LNCAP (cell line): ENCODE results near the gene ZNF839.
A peak's percentile ranks its signal among the peaks of the same experiment; 100 is the strongest.

ENCODE experiments used
- TF ChIP-seq, protein P1 (sequence below): fragments of 450-650 bp; IDR thresholded peaks from 2 replicates; pipeline ENCODE4 v1.5.1; 2017; ENCODE audit warnings: mild to moderate bottlenecking

The ZNF839 gene

GRCh38 chr14:102323102-102323501 is 3.6 kb downstream of the ZNF839 start:
- TF ChIP-seq, protein P1, sequence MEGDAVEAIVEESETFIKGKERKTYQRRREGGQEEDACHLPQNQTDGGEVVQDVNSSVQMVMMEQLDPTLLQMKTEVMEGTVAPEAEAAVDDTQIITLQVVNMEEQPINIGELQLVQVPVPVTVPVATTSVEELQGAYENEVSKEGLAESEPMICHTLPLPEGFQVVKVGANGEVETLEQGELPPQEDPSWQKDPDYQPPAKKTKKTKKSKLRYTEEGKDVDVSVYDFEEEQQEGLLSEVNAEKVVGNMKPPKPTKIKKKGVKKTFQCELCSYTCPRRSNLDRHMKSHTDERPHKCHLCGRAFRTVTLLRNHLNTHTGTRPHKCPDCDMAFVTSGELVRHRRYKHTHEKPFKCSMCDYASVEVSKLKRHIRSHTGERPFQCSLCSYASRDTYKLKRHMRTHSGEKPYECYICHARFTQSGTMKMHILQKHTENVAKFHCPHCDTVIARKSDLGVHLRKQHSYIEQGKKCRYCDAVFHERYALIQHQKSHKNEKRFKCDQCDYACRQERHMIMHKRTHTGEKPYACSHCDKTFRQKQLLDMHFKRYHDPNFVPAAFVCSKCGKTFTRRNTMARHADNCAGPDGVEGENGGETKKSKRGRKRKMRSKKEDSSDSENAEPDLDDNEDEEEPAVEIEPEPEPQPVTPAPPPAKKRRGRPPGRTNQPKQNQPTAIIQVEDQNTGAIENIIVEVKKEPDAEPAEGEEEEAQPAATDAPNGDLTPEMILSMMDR: peak; percentile 50

DNA sequence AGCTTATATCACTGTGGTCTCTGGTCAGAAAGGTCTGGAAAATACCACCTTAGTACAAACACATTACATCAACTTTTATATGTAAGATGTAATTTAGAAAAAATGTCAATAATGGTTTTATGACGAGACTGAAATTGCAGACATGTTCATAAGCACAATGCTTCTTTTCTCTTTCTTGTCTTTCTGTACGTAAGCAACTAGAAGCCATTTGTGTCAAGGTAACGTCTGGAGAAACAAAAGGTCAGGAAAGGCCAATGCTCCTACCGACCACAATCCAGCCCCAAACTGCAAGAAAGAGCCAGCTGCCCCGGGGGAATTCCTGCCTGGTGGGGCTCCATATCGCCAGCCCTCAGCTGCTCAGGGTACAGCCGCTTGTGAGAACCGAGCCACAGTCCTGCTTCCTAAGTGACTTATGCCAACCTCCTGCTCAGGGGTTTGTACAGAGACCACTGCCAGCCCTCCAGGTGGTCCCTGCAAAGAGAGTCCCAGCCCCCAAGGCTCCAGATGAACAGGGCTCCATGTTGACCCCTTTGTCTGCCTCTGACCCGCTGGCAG is 6.3 kb downstream of the ZNF839 start:
- TF ChIP-seq, protein P1: no peak

DNA sequence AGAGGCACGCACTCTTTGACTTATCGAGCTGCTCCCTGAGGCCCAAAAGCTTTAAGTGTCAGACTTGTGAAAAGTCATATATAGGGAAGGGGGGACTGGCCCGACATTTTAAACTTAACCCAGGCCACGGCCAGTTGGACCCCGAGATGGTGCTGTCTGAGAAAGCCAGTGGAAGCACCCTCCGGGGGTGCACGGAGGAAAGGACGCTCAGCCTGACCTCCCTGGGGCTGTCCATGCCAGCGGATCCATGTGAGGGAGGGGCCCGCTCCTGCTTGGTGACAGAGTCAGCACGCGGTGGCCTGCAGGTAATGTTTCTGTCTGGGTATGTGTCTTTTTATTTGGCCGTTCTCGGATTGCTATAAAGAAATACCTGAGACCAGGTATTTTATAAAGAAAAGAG is 7.0 kb downstream of the ZNF839 start:
- TF ChIP-seq, protein P1: no peak

DNA sequence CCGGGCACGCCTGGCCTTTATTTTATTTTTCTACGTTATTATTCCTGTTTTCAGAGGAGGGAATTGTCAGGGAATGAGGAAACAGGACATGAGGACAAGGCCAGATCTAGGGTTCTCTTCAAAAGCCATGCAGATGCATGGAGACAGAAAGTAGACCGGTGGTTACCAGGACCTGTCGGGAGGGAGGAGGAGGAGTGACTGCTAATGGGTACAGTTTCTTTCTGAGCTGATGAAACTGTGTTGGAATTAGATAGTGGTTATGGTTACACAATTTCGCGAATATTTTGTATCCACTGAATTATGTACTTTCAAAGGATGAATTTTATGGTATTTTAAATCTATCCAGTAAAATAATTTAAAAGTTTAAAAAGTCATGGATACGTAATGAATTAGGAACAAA is 11.3 kb downstream of the ZNF839 start:
- TF ChIP-seq, protein P1: no peak

DNA sequence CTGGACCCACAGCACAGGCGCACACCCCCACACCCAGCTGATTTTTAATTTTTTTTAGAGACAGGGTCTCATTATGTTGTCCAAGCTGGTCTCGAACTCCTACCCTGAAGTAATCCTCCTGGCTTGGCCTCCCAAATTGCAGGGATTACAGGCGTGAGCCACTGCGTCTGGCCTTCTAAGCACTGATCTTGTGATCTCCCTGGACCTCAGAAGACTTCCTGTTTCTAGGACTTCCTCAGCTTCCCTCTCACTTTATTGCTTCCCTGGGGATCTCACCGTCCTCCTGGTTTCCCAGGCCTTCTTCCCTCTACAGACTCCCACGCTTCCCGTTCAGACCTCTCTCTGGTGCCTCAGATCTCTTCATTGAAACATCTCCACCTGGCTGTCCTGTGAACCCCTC is 13.8 kb downstream of the ZNF839 start:
- TF ChIP-seq, protein P1: no peak

DNA sequence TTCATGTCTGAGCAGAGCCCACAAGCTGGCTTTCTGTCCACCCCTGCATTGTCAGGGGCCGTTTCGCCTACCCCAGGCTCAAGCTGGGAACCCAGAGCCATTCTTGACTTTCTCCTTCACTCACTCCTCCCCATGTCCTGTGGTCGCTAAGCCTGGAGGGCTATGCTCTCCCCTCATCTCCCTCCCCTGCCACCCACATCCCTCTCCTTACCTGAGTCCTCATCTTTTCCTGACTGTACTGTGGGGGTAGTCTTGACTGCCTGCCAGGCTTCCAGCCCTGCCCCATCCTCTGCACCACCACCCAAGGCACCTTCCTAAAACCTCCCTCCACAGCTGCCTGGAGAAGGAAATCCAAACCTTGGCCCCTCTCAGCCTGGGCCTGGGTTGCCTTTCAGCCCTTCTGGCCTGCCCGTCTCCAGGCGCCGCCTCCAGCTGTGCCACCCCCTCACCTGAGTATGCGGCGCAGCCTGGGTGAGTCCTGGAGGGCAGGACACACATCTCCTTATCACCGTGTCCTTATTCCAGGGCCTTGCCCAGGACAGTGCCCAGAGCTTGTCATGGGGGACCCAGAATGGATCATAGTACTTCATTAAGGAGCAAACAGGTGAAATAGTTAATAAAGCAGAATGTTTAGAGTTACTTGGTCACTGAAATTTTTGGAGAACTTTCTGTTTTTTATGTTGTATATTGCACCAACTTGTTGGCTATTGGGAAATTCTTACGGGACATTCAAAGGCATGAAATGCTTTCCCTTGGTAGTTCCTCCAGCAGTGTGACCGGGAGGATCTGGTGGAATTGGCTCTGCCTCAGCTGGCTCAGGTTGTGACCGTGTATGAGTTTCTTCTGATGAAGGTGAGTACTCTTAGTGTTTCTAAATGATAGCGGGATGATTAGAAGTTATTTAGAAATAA is 14.5 kb downstream of the ZNF839 start:
- TF ChIP-seq, protein P1: no peak

DNA sequence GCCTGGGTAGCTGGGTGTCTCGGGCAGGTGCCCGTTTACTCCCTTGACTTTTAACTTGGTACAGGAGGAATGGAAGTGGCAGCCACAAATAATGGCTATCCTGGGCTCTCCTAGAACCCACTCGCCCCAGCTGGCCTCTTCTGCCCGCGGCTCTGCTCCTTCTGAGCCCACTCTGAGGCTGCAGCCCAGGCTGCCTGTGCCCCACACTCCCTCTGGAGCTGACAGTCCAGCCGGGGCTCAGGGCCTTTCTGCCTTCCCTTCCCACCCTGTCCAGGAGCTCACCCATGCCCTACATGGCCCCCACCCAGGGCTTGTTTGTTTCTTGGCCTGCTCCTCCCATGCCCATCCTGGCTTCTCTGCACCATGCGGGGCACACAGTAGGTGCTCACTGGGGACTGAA is 15.6 kb downstream of the ZNF839 start:
- TF ChIP-seq, protein P1: no peak
